Spleen (tissue), 7 donors: ENCODE measurements around the gene MAGEA8.
"Not testable (repeated sequence)": the region's sequence is repeated elsewhere in the genome, so short reads cannot be mapped to it uniquely, and the experiment has no call there.

ENCODE experiments used
- POLR2A ChIP-seq, 3 donors: fragments of 450-650 bp; IDR thresholded peaks; one replicate each; pipeline ENCODE4 v1.5.1; 2017; ENCODE audit warnings: antibody characterized with exemption in 3 of 3, mild to moderate bottlenecking in 1 of 3
- POLR2AphosphoS5 ChIP-seq, 3 donors: sonication (generic); formaldehyde crosslinking; IDR thresholded peaks; one replicate each; pipeline ENCODE4 v1.5.1; 2017; ENCODE audit warnings: antibody characterized with exemption in 3 of 3
- TF ChIP-seq, protein P1 (sequence below), 11 experiments: fragments of 200-600 bp in 7 of 11; fragments of 450-650 bp in 4 of 11; sonication (generic) in 4 of 11; IDR thresholded peaks in 8 of 11; conservative IDR thresholded peaks in 3 of 11; 1 replicate in 7 of 11; 2 replicates in 4 of 11; pipeline versions ENCODE4 v1.4.0 to v1.8.0; 2016 to 2021; ENCODE audit warnings: antibody characterized with exemption in 11 of 11, inconsistent platforms in 4 of 11, mild to moderate bottlenecking in 1 of 11
- donor health status: DM: no; HTN: no; CAD: no; lungs with moderate emphysema.
- donor health status: DM: no; HTN: no; CAD: no.
- donor health status: DM: no; HTN: no; CAD: no.

- TF ChIP-seq, protein P1, sequence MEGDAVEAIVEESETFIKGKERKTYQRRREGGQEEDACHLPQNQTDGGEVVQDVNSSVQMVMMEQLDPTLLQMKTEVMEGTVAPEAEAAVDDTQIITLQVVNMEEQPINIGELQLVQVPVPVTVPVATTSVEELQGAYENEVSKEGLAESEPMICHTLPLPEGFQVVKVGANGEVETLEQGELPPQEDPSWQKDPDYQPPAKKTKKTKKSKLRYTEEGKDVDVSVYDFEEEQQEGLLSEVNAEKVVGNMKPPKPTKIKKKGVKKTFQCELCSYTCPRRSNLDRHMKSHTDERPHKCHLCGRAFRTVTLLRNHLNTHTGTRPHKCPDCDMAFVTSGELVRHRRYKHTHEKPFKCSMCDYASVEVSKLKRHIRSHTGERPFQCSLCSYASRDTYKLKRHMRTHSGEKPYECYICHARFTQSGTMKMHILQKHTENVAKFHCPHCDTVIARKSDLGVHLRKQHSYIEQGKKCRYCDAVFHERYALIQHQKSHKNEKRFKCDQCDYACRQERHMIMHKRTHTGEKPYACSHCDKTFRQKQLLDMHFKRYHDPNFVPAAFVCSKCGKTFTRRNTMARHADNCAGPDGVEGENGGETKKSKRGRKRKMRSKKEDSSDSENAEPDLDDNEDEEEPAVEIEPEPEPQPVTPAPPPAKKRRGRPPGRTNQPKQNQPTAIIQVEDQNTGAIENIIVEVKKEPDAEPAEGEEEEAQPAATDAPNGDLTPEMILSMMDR (IDR thresholded peaks at IDR 0.05 in 8 of 11, conservative IDR thresholded peaks at IDR 0.05 in 3 of 11) = not testable (repeated sequence)
- TF ChIP-seq POLR2A, POLR2AphosphoS5 (IDR thresholded peaks at IDR 0.05): not testable (repeated sequence)
Observed at GRCh38 chrX:149932970-149933369, 52.0 kb downstream of the MAGEA8 start.
